Kidney glomerular epithelial cell (primary cell): ENCODE measurements around the gene KCNT2.
A peak's percentile ranks its signal among the peaks of the same experiment; 100 is the strongest.

ENCODE experiments used
- DNase-seq: peaks from one replicate; lab custom pipeline; 2025; lab: John Stamatoyannopoulos, UW

Gene KCNT2

DNA sequence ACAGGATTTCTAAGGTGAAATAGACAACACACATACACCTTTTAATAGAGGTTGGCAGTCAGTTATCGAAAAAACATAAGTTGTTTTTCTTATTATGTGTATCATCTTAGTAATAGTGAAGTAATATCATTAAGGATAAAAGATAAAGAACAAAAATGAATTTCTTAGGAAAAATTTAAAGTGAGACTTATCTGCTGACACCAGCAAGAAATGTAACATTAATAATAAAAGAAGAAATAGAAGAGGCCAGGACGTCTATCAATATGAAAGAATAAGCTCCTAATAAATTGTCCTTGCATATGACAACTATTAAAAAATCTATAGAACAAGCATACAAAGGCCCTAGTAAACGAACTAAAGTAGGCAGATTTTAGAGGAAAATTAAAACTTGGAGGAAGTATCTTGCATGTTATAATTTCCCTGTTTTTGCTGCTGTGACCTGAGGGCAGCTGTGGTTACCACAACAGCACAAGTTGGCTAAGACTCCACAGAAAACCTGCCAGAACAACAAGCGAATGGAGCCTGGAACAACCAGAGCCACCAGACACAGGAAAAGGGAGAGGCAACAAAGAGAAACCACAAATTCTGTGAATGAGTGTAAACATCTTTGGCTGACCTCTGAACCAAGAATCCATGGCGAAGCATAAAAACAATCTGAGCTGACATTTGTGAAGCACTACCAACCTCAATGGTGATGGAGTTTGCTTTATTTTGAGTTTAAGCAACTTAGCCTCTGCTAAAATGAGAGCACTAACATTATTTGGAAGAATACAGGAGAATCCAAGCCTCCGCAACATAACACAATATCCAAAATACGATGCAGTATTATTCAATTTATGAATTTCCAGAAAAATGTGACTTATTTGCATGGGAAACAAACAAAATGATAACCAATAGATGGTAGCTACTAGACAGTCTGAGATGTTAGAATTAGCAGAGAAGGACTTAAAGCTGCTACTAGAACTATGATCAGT, 207.5 kb downstream of the KCNT2 start:
- DNase-seq = peak; percentile 67

DNA sequence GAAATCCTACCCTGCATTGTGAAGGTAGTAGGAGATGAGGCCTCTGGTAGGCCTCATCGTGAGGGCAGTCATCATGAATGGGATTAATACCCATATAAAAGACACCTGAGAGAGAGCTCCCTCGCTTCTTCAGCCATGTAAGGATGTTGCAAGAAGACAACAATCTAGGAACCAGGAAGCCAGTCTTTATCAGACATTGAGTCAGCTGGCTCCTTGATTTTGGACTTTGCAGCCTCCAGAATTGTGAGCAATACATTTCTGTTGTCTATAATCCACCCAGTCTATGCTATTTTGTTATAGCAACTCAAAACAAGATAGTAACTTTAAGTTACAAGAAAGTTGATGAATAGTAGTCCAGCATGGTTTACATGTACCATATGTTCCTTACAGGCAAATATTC, 208.5 kb downstream of the KCNT2 start:
- no peak for DNase-seq

- peak; percentile 11 for DNase-seq
Measured at GRCh38 chr1:196393742-196394141, 214.5 kb downstream of the KCNT2 start.

DNA sequence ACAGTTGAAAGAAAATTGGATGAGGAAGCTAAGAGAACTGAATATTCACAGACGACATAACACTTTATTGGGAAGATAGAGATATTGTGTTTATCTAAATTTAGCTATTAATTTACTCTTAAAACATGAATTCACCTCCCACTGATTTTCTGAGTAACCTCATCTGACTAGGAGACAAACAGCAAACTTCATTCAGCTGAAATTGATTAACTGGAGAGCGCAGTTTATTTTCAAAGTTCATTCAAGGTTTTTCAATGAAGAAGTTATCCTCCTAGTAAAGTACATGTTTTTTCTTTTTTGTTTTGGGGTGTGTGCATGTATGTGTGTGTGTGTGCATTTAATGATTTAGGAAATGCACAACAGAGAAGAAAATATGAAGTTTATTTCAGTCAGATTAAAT, 215.0 kb downstream of the KCNT2 start:
- no peak for DNase-seq

DNA sequence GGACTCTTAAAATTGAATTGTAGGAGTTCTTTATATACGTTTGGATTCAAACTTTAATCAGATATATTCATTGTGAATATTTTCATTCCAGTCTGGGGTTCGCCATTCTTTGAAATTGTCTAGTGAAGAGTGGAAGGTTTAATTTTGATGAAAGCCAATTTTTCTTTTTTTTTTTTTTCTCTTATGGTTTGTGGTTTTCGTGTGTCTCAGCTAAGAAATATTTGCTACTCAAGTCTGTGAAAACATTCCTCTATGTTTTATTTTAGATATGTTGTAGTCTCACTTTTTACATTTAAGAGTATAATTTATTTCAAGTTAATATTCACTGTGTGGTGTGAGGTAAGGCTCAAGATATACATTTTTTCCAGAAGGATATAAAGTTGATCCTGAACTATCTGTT, 220.5 kb downstream of the KCNT2 start:
- no peak for DNase-seq

DNA sequence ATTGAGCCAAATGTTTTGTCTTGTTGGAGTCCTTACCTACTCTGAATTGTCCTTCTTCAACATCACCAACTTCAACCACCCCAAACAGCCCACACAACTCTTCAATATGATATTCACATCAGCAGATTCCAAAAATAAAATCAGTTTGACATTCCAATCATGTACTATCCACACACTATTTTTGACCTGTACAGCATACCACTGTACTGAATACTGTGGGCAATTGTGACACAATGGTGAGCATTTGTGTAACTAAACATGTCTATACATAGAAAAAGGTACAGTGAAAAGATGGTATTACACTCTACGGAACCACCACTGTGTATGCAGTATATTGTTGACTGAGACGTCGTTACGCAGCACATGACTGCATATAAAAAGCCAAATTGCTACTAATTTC, 223.1 kb downstream of the KCNT2 start:
- DNase-seq = no peak

- no peak for DNase-seq
Measured at GRCh38 chr1:196382383-196382782, 225.9 kb downstream of the KCNT2 start.

GRCh38 chr1:196381544-196381943, 226.7 kb downstream of the KCNT2 start:
- DNase-seq = no peak

DNA sequence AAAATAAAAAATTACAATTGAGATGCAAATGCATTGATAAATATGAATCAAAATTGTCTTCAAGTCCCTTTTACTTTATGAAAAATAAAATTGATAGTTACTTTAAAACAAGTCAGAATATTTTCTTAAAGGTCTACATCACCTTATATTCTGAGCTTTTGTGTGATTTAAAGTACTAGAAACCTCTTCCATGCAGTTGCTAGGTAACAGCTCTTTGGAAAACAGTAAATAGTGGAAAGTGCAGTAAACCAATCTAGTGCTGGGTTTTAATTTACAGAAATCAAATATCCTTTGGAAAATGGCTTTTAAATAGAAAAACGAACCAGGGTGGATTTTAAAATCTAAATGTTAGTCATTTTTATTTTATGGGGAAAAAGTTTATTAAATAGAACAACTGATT, 227.9 kb downstream of the KCNT2 start:
- DNase-seq = no peak

DNA sequence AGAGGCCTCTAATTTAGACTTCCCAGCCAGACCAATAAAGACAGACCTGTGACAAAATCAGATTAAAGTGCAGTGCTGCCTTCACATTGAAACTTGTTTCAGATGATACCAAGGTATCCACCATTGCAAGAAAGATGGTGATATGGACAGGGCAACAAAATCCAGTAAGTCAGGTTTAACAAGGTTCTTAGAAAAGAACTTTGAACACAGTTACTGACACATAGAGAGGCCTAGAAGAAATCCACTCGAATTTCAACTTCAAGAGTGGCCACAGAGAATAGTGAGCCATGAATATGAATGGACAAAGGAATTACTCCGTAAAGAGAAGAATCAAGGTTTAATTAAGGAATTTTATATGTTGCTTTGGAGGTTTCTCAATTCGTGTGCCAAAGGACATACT, 230.4 kb downstream of the KCNT2 start:
- no peak for DNase-seq

GRCh38 chr1:196376630-196377328, 231.5 kb downstream of the KCNT2 start:
- no peak for DNase-seq

DNA sequence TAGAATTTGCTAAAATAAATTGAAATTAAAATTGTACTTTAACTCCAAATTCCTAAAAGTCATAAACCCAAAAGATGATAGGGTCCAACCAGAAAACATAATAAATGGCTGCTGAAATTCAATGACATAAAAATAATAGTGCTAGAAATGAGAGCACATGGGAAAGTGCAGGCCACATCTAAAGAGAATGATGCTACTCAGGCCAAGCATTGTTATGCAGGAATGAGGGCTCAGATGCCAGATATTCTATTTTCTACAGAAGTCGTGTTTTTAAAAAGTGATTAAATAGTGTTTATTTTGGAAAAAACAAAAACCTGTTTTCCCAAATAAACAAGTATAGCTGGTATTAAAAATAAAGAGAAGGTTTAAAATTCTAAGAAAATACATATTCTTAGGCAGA, 234.4 kb downstream of the KCNT2 start:
- no peak for DNase-seq

GRCh38 chr1:196372896-196373536, 235.2 kb downstream of the KCNT2 start:
- no peak for DNase-seq

GRCh38 chr1:196367838-196368237, 240.4 kb downstream of the KCNT2 start:
- no peak for DNase-seq

DNA sequence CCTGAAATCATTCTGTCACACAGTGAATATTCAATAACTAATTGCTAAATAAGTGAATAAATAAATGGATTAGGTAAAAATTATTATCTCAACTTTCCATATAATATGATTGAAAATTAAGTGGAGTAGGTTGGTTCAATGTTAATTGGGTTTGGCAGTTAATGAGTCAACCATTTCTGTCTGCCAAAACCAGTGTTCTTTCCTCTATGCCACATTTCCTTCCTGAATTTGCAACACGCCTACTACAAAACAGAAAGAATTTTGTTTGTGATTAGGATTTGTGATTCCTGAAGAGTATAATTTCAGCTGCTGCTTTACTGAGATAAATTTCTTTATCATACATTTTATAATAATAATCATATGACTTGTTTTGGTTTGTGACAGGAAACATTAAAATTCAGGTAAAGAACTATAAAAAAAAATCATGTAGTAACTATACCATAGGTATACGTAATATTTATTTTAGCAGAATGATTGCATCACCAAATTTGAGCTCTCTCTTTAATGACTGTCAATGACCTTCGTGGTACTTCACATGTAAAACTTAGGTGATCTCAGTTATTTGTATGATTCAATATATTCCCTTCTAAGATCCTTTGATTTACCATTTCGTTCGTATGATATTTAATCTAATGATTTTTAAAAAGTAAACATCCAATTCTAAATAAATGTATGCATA, 241.3 kb downstream of the KCNT2 start:
- DNase-seq = no peak

DNA sequence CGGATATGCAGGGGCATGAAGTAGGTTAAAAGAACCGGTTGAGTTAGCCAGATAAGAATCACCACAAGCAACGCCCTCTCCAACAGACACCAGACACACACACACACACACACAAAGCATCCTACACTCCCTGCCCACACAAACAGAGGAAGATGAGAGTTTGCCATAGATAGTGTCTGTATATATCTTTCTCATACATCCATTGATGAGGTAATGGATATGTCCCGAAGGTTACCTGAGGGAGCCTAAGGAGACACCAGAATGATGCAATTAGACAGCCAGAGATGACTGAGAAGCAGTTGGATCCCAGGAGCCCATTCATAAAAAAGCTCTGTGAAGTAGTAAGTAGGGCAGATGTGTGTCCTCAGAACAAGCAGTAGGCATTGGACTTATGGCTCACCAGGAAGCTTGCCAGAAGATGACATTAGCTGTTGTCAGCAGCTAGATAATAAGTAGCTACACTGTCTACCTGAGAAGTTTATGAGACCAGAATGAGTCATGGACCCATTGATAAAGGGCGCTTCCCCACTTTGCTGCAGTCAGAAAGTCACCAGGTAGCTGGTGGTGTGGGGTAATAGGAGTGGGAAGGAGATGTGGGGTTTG, 247.0 kb downstream of the KCNT2 start:
- peak; percentile 66 for DNase-seq

- no peak for DNase-seq
Measured at GRCh38 chr1:196357913-196358312, 250.3 kb downstream of the KCNT2 start.

- DNase-seq = peak; percentile 47
Measured at GRCh38 chr1:196355206-196355786, 252.9 kb downstream of the KCNT2 start.

- DNase-seq = no peak
Measured at GRCh38 chr1:196344453-196344852, 263.8 kb downstream of the KCNT2 start.

GRCh38 chr1:196324345-196324744, 283.9 kb downstream of the KCNT2 start:
- DNase-seq = no peak

DNA sequence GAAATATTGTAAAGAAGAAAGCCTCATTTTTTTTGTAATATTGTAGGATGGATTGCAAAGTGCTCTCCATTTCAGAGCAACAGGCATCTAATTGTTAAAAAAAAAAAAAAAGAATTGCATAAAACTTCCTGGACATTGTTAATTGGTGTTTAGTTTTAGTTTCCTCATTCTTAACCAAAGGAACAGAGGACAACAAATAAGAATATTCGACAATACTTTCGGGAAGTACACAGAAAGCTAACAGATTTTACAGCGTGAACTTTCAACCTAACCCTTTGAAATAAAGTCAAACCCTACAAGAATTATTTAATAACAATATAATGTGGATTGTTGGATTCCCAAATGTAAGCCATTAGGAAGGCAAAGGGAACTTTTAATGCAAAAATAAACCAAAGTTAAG, 284.4 kb downstream of the KCNT2 start:
- DNase-seq = no peak
